GM12864 (cell line): ENCODE measurements around the gene PNLDC1.

Source experiments
- DNase-seq: peaks from one replicate; pipeline ENCODE4 v3.0.0-alpha.2; 2011; ENCODE audit warnings: low read depth
- H3K4me3 ChIP-seq: 2 replicates; pipeline ENCODE4 v1.5.1; 2011; ENCODE audit warnings: mild to moderate bottlenecking, low read depth, low read length, control low read depth
- TF ChIP-seq, protein P1 (sequence below): IDR thresholded peaks from 2 replicates; pipeline ENCODE4 v1.5.1; 2011; ENCODE audit warnings: low read depth, mild to moderate bottlenecking, moderate library complexity, low read length, control low read depth, inconsistent platforms; ENCODE audit errors: missing control alignments

PNLDC1 gene

DNA sequence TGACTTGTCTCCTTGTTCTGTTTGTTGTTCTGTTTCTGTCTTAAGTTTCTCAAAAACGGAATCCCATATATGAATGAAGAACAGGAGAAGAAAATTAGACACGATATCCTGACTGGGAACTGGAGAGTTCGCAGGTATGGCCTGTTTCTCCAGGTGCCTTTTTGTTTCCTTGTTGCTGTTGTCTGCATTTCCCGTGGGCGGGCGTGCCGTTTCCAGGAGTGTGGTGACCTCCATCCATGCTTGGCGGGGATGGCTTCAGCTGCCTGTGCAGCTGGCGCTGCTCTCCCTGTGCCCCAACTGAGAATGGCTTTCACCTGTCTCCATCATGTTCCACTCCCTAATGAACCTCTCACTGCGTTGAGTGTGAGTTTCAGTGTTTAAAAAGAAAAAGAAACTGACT, 4.4 kb downstream of the PNLDC1 start:
- H3K4me3 ChIP-seq: no peak overlapping the region
- no peak for DNase-seq
- TF ChIP-seq, protein P1, sequence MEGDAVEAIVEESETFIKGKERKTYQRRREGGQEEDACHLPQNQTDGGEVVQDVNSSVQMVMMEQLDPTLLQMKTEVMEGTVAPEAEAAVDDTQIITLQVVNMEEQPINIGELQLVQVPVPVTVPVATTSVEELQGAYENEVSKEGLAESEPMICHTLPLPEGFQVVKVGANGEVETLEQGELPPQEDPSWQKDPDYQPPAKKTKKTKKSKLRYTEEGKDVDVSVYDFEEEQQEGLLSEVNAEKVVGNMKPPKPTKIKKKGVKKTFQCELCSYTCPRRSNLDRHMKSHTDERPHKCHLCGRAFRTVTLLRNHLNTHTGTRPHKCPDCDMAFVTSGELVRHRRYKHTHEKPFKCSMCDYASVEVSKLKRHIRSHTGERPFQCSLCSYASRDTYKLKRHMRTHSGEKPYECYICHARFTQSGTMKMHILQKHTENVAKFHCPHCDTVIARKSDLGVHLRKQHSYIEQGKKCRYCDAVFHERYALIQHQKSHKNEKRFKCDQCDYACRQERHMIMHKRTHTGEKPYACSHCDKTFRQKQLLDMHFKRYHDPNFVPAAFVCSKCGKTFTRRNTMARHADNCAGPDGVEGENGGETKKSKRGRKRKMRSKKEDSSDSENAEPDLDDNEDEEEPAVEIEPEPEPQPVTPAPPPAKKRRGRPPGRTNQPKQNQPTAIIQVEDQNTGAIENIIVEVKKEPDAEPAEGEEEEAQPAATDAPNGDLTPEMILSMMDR: no peak

DNA sequence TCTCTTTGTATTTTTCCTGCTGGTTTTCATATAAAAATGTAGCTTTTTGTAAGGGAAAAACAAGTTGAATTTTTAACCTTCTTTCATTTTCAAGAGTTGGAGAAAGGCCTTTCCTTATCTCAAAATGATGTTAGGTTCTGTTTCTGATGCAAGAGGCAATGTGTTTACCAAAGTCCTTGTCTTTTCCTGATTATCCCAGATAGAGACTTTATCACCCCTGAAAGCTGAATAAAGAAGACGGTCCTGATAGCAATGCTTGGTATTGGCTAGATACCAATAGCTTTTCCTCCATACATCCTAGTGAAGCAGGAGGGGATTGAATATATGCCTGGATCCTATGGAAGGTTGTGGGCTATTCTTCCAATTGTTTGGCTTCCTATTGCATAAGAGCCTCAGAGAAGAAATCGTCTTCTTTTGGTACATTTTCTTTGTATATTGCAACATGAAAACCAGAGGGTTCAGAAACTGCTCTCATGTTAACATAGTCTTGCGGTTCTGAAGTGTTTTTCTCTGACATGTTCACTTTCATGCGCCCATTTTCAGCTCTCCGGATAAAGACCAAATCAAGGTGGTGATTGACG, 5.5 kb downstream of the PNLDC1 start:
- TF ChIP-seq, protein P1: no peak
- H3K4me3 ChIP-seq: no peak overlapping the region
- DNase-seq: no peak

DNA sequence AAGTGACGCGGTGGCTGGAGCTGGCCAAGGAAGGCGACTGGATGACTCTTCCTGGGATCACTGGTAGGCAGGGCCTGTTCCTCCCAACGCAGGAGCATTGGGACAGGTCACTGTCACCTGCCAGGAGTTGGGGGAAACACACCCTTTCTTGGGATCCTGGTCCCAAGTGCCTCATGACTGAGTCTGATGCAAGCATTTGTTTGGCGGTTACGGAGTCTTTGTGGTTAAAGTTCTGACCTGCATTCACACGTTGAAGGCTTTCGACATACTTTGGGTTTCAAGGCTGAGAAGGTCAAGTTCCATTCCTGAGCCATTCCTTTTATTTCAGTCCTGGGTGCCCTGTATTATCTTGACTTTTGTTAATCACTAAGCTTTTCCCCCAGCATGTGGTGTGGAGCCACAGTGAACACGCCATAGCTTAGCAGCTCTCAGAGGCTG, 6.0 kb downstream of the PNLDC1 start:
- TF ChIP-seq, protein P1: no peak
- no peak overlapping the region for H3K4me3 ChIP-seq
- DNase-seq: no peak

DNA sequence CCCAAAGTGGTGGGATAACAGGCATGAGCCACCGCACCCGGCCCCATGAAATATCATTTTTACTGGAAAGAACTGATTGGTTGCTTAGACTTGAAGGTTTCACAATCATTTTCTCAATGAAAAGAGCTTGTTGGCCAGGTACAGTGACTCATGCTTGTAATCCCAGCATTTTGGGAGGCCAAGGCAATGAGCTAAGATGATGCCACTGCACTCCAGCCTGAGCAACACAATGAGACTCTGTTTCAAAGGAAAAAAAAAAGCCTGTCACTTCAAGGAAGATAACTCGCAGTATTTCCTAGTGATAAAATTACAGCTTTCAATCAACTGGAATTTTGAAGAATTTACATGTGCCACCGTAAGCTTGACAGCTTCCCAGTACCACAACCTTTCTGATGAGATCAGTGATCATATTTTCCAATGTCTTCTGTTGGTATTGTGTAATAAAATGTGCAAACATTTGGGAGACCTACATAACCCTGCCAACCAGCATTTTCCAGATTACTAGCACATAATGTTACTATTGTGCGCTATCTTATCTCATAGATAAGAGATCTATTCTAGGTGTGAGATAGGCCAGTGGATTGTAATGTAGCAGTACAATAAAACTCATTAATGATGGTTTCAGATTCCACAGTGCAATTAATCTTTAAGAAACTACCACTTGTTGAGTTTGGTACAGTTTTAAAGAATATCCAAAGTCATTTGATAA, 7.2 kb downstream of the PNLDC1 start:
- no peak overlapping the region for H3K4me3 ChIP-seq
- TF ChIP-seq, protein P1: no peak
- DNase-seq: no peak

- H3K4me3 ChIP-seq: no peak overlapping the region
- DNase-seq: no peak
- TF ChIP-seq, protein P1: no peak
Measured at GRCh38 chr6:159808647-159809046, 8.6 kb downstream of the PNLDC1 start.

GRCh38 chr6:159809149-159809548, 9.1 kb downstream of the PNLDC1 start:
- no peak for DNase-seq
- H3K4me3 ChIP-seq: no peak overlapping the region
- TF ChIP-seq, protein P1: no peak

- no peak for DNase-seq
- H3K4me3 ChIP-seq: no peak overlapping the region
- TF ChIP-seq, protein P1: no peak
Measured at GRCh38 chr6:159813781-159814180, 13.7 kb downstream of the PNLDC1 start.
